HG02884 (cell line): Measurements from ENCODE around the gene EXPH5.
"Not testable (repeated sequence)": the region's sequence is repeated elsewhere in the genome, so short reads cannot be mapped to it uniquely, and the experiment has no call there.

ENCODE experiments used
- ATAC-seq: cut with Tn5 transposase; IDR thresholded peaks from one replicate; pipeline ENCODE4 v1.9.1; 2021; ENCODE audit warnings: mild to moderate bottlenecking, moderate library complexity; ENCODE audit not compliant: unreplicated experiment

Gene EXPH5

GRCh38 chr11:108606495-108607160, 13.1 kb upstream of the EXPH5 start:
- ATAC-seq: no peak

GRCh38 chr11:108606070-108606469, 12.5 kb upstream of the EXPH5 start:
- no peak for ATAC-seq

DNA sequence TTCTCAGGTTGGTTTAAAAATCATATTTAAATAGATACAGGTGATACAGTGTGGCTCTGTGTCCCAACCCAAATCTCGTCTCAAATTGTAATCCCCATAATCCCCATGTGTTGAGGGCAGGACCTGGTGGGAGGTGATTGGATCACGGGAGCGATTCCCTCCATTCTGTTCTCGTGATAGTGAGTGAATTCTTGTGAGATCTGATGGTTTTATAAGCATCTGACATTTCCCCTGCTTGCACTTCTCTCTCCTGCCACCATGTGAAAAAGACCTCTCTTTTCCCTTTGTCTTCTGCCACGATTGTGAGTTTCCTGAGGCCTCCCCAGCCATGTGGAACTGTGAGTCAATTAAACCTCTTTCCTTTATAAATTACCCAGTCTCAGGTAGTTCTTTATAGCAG, 9.2 kb upstream of the EXPH5 start:
- ATAC-seq: not testable (repeated sequence)

DNA sequence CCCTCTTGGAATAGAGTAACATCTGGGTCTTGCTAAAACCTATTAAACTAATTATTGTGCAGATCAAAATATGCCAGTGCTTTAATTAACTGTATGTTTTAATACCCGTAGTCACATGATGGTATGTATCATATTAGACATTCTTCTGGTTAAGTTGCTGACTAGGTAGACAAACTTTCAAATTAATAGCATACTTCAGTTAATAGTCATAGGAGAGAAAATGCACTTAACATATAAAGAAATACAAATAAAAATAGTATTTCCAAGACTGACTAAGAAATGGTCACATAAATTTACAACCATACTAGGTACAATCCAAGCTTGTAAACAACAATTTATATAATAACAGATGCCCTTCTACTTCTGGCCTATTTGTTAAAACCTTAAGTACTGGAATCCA, 7.6 kb upstream of the EXPH5 start:
- no peak for ATAC-seq

DNA sequence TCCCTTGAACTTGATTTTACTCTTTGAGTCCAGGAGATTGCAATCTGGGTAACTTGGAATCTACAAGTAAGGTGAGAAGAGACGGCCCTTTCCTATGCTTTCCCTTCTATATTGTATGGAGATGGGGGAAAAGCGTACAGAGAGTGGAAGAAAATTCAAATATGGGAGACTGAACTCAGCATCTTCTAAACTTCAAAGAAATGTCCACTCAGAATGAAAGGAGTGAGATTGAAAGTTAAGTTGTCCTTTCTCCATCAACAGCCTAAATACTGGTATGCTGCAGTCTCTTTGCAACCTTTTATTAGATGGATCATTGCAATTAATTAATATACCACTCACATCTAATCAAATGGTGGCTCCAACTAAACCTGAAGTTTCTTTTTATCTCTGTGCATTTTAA, 6.4 kb upstream of the EXPH5 start:
- no peak for ATAC-seq

DNA sequence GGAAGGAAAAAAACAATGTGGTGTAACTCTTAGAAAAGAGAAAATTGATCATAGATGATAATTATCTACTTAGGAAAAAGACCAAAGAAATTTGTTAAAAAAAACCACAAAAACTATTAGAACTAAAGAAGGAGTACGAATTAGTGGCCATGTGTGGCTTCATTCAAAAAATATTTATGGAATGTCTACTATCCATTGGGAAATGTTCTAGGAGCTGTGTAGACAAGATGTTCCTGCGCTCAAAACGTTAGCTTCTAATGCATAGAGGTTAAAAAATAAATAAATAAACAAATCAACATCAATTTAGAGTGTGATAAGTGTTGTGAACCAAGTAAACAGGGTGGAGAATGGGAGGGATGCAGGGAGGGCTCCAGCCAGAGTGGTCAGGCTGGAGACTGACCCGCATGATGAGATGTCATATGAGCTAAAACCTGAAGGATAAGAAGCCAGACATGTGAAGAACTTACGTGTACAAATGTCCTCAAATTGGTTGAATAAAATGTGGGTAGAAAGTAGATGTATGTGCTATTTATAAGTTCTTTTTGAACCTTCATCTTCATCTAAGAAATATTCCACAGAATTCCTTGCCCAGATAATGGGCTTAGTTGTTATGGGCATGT, 4.3 kb upstream of the EXPH5 start:
- no peak for ATAC-seq

- ATAC-seq: no peak
These were observed 3.1 kb upstream of the EXPH5 start for GRCh38 chr11:108596701-108597100.

GRCh38 chr11:108593923-108594434, 411 bp upstream of the EXPH5 start:
- no peak for ATAC-seq

- ATAC-seq: peak; percentile 10
These were observed 866 bp downstream of the EXPH5 start for GRCh38 chr11:108592591-108593213.

DNA sequence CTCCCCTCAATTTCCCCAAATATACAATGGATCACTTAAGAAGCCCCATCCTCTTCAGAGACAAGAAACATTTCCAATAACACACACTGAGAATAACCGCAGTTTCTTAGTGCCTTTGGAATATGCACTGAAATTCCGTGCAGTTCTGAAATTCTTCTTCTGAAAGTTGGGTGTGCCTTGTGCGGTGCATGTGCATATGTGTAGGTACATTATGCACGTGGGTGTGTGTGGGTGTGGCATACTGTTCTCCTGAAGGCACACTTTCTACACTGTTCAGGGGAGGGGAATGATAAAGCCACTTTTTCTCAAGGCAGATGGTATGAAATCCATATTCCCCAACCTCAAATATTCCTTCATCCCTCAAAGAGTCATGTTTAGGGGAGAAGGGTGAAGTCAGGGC, 1.7 kb downstream of the EXPH5 start:
- ATAC-seq: no peak

DNA sequence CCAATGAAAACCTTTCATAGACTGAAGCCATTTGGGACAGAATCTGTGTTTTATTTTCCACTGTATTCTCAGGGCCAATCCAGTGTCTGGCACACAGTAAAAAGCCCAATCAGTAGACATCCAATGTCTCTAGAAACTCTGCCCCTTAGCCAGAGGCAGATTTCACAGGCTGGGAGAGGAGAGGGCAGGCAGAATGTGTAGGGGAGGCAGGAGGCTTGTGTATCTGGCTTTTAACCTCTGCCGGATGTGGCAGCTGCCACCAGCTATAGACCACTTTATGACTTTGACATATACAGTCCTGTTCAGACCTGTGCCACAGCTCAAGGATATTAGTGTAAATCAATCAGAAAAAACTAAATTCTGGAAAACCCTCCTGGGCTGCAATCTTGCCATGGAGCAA, 4.4 kb downstream of the EXPH5 start:
- ATAC-seq: no peak

DNA sequence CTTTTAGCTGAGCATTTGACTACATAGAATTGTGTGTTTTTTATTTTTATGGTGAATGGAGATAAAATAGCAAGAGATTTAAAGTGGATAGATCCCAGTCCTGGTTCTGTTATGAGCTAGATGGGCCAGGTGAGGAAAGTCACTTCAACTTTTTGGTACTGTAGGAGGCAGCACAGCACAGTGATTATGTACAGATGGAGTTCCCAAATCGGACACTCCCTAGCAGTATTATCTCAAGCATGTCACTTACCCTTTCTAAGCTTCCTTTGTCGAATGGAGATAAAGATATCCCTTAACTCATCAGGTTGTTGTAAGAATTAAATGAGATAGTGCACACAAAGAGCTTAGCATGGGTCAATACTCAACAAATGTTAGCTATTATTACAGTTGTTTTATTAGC, 5.3 kb downstream of the EXPH5 start:
- ATAC-seq: no peak

DNA sequence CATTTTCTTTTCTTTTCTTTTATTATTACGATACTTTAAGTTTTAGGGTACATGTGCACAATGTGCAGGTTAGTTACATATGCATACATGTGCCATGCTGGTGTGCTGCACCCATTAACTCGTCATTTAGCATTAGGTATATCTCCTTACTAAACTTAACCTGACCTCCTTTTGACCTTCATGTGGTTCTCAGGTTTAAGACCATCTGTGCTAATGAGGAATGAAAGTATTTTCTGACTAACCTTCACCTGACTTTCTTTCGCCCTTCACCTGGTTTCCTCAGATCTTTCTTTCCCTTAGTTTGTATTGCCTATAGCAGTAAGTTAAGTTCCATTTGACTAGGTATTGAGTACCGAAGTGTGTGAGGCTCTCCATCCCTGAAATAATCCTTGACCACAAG, 6.5 kb downstream of the EXPH5 start:
- ATAC-seq: peak; percentile 35

GRCh38 chr11:108586600-108586999, 7.0 kb downstream of the EXPH5 start:
- no peak for ATAC-seq

DNA sequence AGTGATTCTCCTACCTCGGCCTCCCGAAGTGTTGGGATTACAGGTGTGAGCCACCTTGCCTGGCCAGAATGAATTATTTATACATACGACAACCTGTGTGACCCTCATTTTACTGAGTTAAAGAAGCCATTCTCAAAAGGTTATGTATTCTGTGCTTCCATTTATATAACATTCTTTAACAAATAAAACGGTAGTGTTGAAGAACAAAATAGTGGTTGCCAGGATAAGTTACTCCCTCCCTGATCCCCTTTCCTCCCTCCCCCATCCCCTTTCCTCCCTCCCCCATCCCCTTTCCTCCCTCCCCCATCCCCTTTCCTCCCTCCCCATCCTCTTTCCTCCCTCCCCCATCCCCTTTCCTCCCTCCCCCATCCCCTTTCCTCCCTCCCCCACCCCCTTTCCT, 7.4 kb downstream of the EXPH5 start:
- not testable (repeated sequence) for ATAC-seq

DNA sequence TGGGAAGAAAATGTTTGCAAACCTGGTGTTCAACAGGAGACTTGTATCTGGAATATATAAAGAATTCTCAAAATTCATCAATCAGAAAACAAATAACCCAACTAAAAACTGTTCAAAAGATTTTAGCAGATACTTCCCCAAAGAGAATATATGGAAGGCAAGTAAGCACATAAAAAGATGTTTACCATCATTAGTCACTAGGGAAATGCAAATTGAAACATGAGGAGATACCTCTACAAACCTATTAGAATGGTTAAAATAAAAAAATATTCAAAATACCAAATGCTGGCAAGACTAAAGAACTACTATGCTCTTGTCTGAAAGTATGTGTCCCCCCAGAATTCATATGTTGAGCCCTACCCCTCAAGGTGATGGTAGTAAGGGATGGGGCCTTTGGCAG, 8.6 kb downstream of the EXPH5 start:
- no peak for ATAC-seq

DNA sequence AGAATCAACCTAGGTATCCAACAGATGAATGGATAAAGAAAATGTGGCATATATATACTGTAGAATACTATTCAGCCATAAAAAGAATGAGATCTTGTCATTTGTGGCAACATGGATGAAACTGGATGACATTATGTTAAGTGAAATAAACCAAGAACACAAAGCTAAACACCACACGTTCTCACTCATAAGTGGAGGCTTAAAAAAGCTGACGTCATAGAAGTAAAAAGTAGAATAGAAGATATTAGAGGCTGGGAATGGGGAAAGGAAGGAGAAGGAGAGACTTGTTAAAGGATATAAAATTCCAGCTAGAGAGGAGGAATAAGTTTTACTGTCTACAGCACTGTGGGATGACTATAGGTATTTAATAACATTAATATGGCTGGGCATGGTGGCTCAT, 12.9 kb downstream of the EXPH5 start:
- no peak for ATAC-seq

DNA sequence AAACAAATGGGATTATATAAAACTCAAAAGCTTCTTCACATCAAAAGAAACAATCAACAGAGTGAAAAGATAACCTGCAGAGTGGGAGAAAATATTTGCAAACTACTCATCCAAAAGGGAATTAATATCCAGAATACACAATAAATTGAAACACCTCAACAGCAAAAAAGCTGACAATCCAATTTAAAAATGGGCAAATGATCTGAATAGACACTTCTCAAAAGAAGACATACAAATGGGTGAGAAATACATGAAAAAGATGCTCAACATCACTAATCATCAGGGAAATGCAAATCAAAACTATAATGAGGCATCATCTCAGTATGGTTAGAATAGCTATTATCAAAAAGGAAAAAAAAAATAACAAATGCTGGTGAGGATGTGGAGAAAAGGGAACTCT, 13.5 kb downstream of the EXPH5 start:
- ATAC-seq: no peak

DNA sequence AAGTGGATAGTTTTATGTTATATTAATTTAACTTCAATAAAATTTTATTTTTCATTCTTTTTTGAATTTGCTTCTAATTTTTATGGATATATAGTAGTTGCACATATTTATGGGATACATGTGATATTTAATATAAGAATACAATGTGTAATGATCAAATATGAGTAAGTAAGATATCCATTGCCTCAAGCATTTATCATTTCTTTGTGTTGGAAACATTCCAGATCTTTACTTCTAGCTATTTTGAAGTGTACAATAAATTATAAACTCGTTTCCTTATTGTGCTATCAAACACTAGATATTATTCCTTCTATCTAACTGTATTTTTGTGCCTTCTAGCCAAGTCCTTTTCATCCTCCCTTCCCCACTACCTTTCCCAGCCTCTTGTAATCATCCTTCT, 17.0 kb downstream of the EXPH5 start:
- ATAC-seq: no peak

GRCh38 chr11:108574675-108575074, 18.9 kb downstream of the EXPH5 start:
- no peak for ATAC-seq

DNA sequence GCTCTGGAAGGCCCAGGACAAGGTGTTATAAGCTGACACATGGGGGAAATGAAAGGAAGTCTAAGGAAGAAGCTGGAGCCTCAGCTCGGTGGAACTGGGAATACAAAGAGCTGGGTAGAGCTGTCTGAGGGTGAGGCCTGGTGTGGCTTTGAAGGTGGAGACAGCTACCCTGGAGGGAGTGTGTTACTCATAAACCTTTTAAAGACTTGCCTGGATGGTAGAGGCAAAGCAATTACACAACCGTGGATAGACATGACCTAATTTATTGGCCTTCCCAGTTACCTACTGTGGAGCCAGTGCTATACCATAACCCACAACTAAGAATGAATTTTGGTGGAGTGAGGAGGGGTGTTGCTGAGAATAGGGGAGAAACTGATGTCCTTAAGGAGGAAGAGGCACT, 22.6 kb downstream of the EXPH5 start:
- ATAC-seq: no peak

DNA sequence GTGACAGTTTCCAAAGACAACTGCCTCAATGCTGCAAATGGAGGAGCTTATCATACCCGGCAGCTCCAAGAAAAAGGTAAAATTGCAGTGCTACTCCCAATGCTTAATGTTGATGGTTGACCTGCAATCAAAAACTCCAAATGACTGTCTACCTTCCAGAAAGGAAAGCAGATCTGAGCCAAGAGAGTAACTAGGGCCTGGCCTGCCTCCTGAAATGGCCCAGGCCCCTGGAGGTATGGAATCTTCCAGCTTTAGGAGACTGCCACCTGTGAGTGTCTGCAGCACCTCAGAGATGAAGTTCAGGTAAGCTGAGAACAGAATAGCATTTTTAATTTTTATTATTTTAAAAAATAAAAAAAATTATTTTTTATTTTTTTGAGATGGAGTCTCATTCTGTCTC, 23.7 kb downstream of the EXPH5 start:
- ATAC-seq: no peak
